C4-2B (cell line): ENCODE data around the gene ING5.

Experiments used
- ZFX ChIP-seq: fragments of 450-650 bp; IDR thresholded peaks from 2 replicates; pipeline ENCODE4 v1.6.1; 2017
- TF ChIP-seq, protein P1 (sequence below): fragments of 450-650 bp; conservative IDR thresholded peaks from 2 replicates; pipeline ENCODE4 v1.5.1; 2017; ENCODE audit warnings: mild to moderate bottlenecking

DNA sequence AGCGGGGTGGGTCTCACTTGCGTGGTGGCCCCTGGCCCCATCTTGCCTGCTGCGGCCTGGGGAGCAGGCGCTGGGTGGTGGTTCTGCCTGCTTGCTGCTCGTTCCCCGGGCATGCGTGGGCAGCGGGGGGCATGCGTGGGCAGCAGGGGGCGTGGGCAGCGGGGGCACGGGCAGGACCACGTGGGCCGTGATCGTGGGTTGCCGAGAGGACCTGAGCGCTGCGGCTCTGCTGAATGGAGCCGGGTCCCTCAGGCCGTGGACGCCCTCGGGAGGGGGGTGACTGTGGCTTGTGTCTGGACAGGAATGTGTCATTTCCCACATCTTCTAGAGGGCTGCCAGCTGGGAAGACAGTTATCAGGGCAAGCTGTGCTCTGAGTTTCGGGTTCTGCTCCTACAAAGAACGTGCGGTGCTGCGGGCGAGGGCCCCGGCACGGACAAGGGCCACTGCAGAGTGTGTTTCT lies 66.4 kb downstream of the ING5 start:
- TF ChIP-seq, protein P1, sequence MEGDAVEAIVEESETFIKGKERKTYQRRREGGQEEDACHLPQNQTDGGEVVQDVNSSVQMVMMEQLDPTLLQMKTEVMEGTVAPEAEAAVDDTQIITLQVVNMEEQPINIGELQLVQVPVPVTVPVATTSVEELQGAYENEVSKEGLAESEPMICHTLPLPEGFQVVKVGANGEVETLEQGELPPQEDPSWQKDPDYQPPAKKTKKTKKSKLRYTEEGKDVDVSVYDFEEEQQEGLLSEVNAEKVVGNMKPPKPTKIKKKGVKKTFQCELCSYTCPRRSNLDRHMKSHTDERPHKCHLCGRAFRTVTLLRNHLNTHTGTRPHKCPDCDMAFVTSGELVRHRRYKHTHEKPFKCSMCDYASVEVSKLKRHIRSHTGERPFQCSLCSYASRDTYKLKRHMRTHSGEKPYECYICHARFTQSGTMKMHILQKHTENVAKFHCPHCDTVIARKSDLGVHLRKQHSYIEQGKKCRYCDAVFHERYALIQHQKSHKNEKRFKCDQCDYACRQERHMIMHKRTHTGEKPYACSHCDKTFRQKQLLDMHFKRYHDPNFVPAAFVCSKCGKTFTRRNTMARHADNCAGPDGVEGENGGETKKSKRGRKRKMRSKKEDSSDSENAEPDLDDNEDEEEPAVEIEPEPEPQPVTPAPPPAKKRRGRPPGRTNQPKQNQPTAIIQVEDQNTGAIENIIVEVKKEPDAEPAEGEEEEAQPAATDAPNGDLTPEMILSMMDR = no peak
- TF ChIP-seq ZFX = no peak
